ENCODE results near the gene ANKRD36B.
"Not testable (repeated sequence)": the region's sequence is repeated elsewhere in the genome, so short reads cannot be mapped to it uniquely, and the experiment has no call there.

GRCh38 chr2:97589598-97590510, at the start of gene ANKRD36B:
- not testable (repeated sequence) for TF ChIP-seq CTCF (IDR thresholded peaks at IDR 0.05); EZH2 (IDR thresholded peaks at IDR 0.05; ENCODE audit: borderline replicate concordance, insufficient read depth, low read depth, low read length, poor library complexity, severe bottlenecking)
